Activated naive CD4-positive, alpha-beta T cell treated with Interleukin-2 at 50 U/mL for 16 hours (primary cell): Measurements from ENCODE around the gene CA12.

ENCODE experiments used
- DNase-seq: peaks from one replicate; pipeline ENCODE4 v3.0.0-alpha.2; 2020

Gene CA12

DNA sequence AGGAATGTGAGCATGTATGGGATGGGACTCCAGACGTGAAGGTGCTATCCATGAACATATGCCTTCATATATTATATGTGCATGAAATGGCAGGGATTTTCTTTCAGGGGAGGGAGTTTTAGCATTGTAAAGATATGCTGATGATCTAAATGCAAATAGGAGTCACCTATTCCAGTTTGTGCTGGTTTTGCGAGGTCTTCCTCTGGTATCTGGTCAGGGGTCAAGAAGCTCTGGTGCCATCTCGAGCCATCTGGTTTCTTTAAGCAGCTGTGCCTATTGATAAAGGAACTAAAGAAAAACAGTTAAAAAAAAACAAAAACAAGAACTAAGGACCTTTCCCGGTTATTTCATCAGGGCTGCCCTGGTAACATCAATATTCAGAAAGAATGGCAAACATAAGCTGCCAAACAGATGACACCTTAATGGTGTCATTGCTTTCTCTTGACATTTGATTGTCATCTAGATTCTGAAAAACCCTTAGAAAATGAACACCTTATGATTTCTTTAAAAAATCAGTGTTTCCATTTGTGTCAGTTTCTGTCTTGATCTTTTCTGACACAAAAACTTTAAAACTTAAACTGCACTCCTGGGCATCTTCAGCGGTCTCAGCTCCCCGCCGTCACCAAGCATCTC is 81.6 kb downstream of the CA12 start:
- DNase-seq, result no peak

DNA sequence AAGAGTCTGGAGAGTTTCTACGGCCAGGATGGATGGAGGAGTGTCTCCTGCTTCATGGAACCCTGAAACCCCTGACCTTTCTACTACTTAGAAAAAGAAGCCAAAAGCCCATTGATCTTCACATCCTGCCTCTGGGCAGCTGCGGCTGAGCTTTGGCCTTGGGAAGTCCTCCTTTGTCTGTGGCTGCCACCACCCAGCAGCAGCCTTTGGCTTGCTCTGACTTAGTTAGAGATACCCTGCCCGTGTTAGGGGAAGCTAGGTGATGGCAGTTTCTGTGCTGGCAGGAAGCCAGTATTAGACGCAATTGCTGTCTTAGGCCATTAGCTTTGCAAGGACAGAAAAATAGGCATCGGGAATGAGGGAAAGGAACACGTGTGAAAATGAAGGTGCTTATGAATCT is 85.5 kb downstream of the CA12 start:
- DNase-seq, result no peak

DNA sequence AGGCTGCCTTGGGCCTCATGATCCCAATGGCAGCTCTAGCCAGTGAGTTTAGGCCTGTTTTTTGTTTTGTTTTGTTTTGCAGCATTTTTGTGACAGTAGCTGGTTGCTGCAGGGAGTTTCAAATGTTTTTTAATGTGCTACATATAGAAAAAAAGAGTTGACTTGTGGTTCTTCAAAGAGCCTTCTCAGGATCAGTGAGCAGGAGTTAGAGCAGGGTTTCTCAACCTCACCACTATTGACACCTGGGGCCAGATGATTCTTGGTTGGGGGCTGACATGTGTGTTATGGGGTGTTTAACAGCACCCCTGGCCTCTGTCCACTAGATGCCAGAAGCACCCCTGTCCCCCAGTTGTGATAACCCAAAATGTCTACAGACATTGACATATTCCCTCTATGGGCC is 86.3 kb downstream of the CA12 start:
- no peak for DNase-seq

DNA sequence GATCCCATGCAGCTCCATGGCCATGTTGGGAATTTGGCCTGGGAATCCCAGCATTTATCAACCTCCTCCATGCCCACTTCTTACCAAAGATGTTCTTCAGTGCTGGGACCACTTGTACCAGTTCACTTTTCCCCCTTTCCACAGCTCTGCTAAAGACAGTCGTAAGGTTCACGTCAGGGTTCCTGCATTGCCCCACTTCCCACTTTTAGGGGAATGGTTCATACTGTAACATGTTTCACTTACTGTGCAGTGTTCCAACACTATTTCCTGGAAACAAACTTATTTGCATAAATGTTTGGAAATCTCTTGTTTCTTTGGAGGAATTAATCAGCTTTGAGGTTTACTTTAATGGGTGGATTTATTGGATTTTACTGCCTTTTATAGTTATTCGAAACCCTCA is 87.3 kb downstream of the CA12 start:
- DNase-seq, result no peak

DNA sequence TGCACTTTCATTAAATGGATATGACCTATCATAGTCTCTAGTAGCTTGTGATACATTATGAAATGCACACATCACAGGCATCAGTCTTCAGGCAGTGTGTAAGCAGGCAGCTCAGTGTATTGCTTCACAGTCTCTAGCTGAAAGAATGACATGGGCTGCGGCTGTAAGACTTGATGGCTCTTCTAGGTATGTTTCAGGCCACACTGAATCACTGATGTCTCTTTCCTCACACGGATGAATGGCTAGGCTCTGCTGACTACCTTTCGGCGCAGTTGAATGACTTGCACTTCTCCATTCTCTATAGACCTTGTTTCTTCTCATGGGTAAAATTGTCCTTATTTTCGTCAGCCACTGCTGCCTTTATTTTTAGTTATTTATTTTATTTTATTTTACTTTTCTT is 88.9 kb downstream of the CA12 start:
- DNase-seq, result no peak

DNA sequence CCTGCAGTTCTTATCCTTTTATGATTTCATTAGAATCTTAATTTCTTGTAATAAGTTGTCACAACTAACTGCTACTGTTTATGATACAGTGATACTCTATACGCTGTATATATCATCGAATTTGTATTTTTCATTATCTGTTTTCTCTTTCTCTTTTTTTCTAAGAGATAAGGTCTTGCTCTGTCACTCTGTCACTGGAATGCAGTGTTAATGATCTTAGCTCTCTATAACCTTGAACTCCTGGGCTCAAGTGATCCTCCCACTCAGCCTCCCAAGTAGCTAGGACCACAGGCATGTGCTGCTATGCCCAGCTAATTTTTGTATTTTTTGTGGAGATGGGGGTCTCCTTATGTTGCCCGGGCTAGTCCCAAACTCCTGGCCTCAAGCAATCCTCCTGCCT is 89.4 kb downstream of the CA12 start:
- DNase-seq, result no peak

DNA sequence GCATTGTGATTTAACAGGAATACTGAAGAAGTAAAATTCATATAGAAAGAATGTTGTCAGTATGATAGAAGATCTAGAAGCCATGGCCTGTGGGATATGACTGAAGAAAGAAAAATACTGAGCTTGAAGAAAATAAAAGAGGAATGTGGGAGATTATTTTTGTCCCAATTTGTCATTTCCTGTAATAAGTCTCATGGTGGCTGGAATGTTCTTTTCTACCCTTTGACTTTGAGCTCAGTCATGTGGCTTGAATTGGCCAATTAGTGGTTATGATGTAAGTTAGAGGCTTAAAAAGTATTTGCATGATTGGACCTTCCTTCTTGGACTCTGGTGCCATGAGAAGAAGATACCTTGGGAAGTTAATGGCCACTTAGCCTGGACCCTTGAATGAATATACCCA is 90.1 kb downstream of the CA12 start:
- DNase-seq, result no peak

DNA sequence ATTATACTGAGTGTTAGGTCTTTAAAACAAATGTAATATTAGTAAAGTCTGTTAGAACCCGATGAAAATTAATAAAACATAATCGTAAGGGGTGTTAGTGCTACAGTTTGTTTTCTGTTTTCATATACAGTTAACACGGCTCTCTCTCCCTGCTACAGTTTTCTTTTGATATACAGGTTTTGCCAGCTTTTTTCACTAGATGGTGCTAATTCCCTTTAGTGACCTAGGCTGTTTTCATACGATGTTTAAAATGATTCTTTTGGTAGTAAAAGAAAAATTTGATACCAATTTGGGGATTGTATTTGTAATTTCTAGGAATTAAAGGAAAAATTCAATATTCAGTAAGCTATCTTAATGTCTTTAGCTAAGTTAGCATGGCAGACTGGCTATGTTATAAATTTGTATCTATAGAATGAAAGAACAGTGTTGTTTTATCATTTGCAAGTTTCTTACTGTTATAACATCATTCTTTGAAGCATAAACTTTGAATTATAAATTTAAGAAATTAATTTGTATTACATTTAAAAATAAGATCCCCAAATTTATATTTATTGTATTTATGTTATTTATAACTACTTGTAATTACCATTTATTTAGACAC is 92.8 kb downstream of the CA12 start:
- DNase-seq, result no peak

DNA sequence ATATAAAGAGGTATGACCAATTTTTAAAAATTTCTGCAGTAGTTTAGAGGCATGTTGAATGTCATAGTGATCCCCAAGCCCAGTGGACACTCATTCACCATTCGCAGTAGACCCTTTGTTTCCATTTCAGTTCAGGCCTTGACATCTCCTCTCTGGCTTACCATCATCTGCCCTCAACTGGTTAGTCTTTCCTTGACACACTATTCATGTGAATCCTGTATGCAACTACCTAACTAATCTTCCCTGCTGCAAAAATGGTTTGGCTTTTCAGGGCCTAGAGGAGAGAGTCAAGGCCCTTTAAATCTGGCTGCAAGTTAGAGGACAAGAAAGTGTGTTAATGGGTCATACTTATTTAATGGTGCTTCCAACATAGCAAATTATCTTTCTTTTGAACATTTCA is 93.3 kb downstream of the CA12 start:
- DNase-seq, result no peak

DNA sequence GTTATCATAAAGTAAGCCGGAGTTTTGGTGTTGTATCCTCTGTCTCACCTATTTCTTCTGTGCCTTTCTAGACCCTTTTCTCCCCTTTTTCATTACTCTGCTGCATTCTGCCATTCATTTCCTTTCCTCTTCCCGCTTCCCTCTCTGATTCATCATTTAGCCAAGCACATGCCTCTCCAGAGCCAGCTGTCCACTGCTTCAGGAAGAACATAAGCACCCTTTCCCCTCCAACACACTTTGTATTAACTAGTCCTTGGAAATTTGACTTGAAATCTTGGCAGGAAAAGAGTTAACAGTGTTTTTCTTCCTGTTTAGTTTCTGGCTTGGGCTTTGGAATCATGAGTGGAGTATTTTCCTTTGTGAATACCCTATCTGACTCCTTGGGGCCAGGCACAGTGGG is 94.5 kb downstream of the CA12 start:
- DNase-seq, result no peak

DNA sequence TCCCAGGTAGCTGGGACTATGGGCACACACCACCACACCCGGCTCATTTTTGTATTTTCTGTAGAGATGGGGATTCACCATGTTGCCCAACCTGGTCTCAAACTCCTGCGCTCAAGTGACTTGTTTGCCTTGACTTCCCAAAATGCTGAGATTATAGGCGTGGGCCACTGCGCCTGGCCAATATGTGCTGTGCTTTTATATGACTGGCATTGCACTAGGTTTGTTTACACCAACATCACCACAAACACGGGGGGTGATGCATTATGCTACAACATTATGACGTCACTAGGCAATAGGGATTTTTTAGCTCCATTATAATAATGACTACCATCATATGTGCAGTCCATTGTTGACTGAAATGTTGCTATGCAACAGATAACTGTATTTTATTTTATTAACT is 97.3 kb downstream of the CA12 start:
- DNase-seq, result no peak

DNA sequence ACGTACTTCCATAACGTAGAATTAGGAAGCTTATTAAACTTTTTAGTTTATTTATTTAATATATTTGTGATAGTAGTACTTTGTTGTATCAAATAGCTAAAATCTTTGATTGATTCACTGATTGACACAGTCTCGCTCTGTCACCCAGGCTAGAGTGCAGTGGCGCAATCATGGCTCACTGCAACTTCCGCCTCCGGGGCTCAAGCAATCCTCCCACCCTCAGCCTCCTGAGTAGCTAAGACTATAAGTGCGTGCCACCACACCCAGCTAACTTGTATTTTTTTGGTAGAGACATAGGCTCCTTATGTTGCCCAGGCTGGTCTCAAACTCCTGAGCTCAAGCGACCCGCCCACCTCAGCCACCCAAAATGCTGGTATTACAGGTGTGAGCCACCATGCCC is 98.5 kb downstream of the CA12 start:
- no peak for DNase-seq

DNA sequence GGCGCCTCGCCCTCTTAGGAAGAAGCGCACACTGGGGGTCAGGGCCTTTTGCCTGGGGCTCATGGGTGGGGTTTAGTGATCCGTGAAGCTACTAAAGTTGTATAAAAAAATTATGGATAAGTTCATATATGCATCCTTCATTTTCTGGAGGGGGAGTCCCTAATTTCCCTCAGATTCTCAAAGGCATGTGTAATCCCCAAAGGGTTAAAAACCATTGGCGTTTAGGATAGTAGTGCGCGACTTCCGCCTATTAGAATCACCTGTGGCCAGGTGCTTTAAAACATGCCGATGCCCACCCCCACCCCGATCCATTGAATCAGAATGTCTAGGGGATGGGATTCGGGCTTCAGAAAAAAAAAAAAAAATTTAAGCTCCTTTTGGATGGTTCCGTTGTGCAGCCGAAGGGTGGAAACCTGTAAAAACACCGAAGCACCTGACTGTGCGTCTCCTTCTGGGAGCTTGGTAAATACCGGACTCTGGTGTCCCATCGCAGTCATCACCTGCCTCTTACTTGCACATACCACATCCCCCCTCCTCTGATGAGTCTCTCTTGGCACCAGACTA is 103.7 kb downstream of the CA12 start:
- DNase-seq, result no peak

DNA sequence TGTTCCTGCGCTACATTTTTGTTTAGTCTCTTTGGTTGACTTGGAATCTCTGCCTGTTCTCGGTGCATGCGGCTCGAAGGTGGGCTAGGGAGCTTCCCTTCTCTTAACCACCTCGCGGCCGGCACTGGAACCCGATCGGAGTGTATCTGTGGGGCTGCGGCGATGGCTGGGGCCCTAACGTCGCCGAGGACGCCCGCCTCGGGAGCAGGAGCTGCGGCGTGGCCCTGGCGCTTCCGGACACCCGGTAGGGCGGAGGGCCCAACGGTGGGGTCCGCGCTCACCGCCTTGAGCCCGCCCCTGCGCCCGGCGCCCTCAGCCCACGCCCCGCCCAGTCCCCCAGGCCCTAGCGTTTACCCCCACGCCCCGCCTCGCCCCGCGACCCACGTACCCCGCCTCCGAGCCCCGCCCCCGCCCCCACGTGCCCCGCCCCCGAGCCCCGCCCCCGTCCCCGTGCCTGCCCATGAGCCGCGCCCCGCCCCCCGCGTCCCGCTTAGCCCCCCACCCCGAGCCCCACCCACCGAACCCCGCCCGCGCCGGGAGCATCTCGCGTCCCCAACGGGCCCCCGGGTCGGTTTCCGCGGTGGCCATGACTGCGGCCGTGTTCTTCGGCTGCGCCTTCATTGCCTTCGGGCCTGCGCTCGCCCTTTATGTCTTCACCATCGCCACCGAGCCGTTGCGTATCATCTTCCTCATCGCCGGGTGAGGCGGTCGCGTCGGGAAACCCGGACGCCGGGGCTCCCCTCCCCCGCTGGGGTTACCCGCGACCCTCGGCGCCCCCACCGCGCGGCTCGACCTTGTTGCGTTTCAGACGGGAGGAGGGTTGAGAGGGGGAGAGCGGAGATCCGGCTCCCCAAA is 104.4 kb downstream of the CA12 start, which contains the start of gene APH1B:
Gene APH1B (plus strand): TSS at position 568 of the 855 bp plus-strand sequence. CDS start 19 bp downstream, at position 587.
- peak; percentile 76 for DNase-seq

DNA sequence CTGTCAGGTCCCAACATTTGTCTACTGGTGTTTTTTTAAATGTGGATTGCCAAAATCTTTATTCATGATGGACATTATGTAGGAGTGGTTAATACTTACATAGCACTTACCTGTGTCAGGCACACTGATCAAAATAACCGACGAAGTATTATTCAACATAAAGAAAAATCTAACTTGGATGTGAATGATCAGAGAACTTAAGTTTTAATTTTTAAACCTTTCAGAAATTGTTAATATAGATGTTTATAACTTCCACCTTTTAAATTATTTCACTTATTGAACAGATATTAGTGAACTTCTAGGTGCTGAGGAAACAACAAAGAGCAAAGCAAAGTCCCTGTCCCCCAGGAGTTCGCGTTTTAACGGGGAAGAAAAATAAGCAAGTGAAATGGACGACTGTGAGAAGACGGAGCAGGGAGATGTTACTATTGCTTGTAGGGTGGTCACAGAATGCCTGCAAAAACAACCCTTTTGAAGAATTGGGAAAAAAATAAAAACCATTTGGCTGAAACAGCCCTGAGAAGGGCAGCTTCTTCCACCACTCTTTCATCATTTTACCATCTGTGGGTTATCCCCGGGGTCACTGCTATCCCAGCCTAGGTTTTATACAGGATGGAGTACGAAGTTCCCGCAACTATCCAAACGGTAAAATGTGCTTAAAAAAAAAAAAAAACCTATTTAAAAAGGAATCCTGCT is 105.2 kb downstream of the CA12 start:
- DNase-seq, result no peak

DNA sequence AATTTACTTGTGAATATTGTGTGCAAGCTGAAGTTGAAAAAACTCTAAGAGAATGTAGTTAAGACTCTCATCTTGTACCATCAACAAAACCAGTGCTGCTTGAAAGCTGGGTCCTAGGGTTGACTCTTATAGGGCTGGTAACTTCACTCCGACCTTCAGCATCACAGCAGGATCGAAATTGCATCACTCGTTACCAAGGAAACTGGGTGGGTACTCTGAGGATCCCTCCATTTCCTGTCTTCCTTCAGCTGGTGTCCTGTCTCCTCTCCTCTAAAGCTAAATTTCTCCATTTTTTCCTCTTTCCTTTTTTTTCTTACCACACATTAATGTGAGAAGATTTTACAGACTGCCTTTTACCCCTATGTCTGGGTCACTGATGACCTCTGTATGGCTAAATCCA is 107.2 kb downstream of the CA12 start:
- DNase-seq, result no peak
